PFSK-1 (cell line): Measurements from ENCODE around the gene USP35.

Experiments used
- POLR2AphosphoS5 ChIP-seq: IDR thresholded peaks from 2 replicates; pipeline ENCODE4 v1.6.1; 2012; ENCODE audit warnings: low read depth, mild to moderate bottlenecking, control low read depth, low read length, moderate library complexity
- TAF1 ChIP-seq: IDR thresholded peaks from 2 replicates; pipeline ENCODE4 v1.6.1; 2012; ENCODE audit warnings: low read length, control low read depth, borderline replicate concordance; ENCODE audit not compliant: insufficient read depth
- TF ChIP-seq, protein P1 (sequence below), 2 experiments: IDR thresholded peaks; 2 replicates each; pipeline versions ENCODE4 v1.6.1 to v1.8.0; 2011 to 2012; ENCODE audit warnings: low read depth in 2 of 2, low read length in 2 of 2, control low read depth in 1 of 2, inconsistent platforms in 1 of 2, mild to moderate bottlenecking in 1 of 2, moderate library complexity in 1 of 2; ENCODE audit not compliant: insufficient read depth in 1 of 2

DNA sequence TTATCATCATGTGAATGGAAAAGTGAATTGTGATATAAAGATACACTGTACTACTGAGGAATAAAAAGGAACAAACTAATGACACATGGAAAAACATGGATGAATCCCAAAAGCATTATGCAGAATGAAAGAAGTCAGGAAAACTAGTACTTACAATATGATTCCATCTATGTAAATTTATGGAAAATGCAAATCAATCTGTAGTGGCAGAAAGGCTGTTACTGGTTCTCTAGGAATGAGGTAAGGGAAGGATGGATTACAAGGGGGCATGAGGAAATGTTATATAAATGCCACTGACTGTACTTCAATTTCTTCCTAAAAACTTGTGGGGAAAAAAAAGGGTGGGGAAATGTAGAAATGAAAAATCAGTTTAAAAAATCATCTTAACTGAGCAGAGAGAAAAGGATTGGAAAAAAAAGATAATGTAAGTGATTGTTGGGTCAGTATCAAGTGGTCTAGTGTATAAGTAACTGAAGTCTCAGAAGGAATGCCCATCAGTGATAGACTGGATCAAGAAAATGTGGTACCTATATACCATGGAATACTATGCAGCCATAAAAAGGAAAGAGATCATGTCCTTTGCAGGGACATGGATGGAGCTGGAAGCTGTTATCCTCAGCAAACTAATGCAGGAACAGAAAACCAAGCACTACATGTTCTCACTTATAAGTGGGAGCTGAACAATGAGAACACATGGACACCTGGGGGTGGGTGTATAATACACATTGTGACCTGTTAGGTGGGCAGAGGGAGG, 48.8 kb downstream of the USP35 start:
- TF ChIP-seq POLR2AphosphoS5 (no peak), TAF1 (no peak)
- TF ChIP-seq, protein P1, sequence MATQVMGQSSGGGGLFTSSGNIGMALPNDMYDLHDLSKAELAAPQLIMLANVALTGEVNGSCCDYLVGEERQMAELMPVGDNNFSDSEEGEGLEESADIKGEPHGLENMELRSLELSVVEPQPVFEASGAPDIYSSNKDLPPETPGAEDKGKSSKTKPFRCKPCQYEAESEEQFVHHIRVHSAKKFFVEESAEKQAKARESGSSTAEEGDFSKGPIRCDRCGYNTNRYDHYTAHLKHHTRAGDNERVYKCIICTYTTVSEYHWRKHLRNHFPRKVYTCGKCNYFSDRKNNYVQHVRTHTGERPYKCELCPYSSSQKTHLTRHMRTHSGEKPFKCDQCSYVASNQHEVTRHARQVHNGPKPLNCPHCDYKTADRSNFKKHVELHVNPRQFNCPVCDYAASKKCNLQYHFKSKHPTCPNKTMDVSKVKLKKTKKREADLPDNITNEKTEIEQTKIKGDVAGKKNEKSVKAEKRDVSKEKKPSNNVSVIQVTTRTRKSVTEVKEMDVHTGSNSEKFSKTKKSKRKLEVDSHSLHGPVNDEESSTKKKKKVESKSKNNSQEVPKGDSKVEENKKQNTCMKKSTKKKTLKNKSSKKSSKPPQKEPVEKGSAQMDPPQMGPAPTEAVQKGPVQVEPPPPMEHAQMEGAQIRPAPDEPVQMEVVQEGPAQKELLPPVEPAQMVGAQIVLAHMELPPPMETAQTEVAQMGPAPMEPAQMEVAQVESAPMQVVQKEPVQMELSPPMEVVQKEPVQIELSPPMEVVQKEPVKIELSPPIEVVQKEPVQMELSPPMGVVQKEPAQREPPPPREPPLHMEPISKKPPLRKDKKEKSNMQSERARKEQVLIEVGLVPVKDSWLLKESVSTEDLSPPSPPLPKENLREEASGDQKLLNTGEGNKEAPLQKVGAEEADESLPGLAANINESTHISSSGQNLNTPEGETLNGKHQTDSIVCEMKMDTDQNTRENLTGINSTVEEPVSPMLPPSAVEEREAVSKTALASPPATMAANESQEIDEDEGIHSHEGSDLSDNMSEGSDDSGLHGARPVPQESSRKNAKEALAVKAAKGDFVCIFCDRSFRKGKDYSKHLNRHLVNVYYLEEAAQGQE (IDR thresholded peaks at IDR 0.05; ENCODE audit: insufficient read depth in 1 of 2, low read depth in 2 of 2, low read length in 2 of 2), result no peak
